Trophoblast cell (in vitro differentiated cells and primary cell): ENCODE results near the gene MIS18BP1.

Experiments
- DNase-seq, 2 donors: peaks; one replicate each; pipeline ENCODE4 v3.0.0-alpha.2; 2016
- H2AFZ ChIP-seq: 2 replicates; pipeline ENCODE4 v1.6.1; 2013; ENCODE audit warnings: low read length, moderate library complexity, mild to moderate bottlenecking; ENCODE audit not compliant: insufficient read depth, poor library complexity
- H2AK5ac ChIP-seq: 2 replicates; pipeline ENCODE4 v1.6.1; 2013; ENCODE audit warnings: mild to moderate bottlenecking, low read length
- H2BK120ac ChIP-seq: 2 replicates; pipeline ENCODE4 v1.6.1; 2013; ENCODE audit warnings: low read length, mild to moderate bottlenecking, moderate library complexity; ENCODE audit not compliant: insufficient read depth, poor library complexity
- H2BK12ac ChIP-seq: 2 replicates; pipeline ENCODE4 v1.6.1; 2013; ENCODE audit warnings: mild to moderate bottlenecking, low read length, moderate library complexity
- H2BK5ac ChIP-seq: 2 replicates; pipeline ENCODE4 v1.6.1; 2013; ENCODE audit warnings: low read length, low read depth, moderate library complexity, mild to moderate bottlenecking; ENCODE audit not compliant: poor library complexity
- H3K14ac ChIP-seq: 2 replicates; pipeline ENCODE4 v1.6.1; 2013; ENCODE audit warnings: mild to moderate bottlenecking, low read length
- H3K18ac ChIP-seq: 2 replicates; pipeline ENCODE4 v1.6.1; 2013; ENCODE audit warnings: mild to moderate bottlenecking, low read length
- H3K23ac ChIP-seq: 2 replicates; pipeline ENCODE4 v1.6.1; 2013; ENCODE audit warnings: low read length
- H3K27ac ChIP-seq: 2 replicates; pipeline ENCODE4 v1.5.1; 2013; ENCODE audit warnings: low read depth, mild to moderate bottlenecking, inconsistent platforms, low read length, moderate library complexity
- H3K27me3 ChIP-seq: 2 replicates; pipeline ENCODE4 v1.6.1; 2013; ENCODE audit warnings: inconsistent platforms, mild to moderate bottlenecking, low read length, moderate library complexity; ENCODE audit not compliant: insufficient read depth
- H3K36me3 ChIP-seq, 2 experiments: 1 replicate in 1 of 2; 2 replicates in 1 of 2; pipeline ENCODE4 v1.6.1; 2013; ENCODE audit warnings: low read length in 2 of 2, mild to moderate bottlenecking in 2 of 2, moderate library complexity in 1 of 2; ENCODE audit not compliant: insufficient read depth in 2 of 2, control insufficient read depth in 1 of 2
- H3K4ac ChIP-seq: 2 replicates; pipeline ENCODE4 v1.6.1; 2013; ENCODE audit warnings: low read depth, mild to moderate bottlenecking, low read length, moderate library complexity
- H3K4me1 ChIP-seq, 2 experiments: 1 replicate in 1 of 2; 2 replicates in 1 of 2; pipeline ENCODE4 v1.6.1; 2013; ENCODE audit warnings: low read length in 2 of 2, mild to moderate bottlenecking in 2 of 2, moderate library complexity in 1 of 2; ENCODE audit not compliant: insufficient read depth in 2 of 2, control insufficient read depth in 1 of 2
- H3K4me2 ChIP-seq: 2 replicates; pipeline ENCODE4 v1.6.1; 2013; ENCODE audit warnings: inconsistent platforms, mild to moderate bottlenecking, low read length, moderate library complexity
- H3K4me3 ChIP-seq: 2 replicates; pipeline ENCODE4 v1.5.1; 2013; ENCODE audit warnings: mild to moderate bottlenecking, low read depth, low read length, inconsistent platforms
- H3K79me1 ChIP-seq: one replicate; pipeline ENCODE4 v1.6.1; 2013; ENCODE audit warnings: low read length
- H3K79me2 ChIP-seq: 2 replicates; pipeline ENCODE4 v1.6.1; 2013; ENCODE audit warnings: low read length, mild to moderate bottlenecking; ENCODE audit not compliant: control insufficient read depth, insufficient read depth, poor library complexity
- H3K9ac ChIP-seq: 2 replicates; pipeline ENCODE4 v1.6.1; 2013; ENCODE audit warnings: mild to moderate bottlenecking, low read length
- H3K9me3 ChIP-seq: 2 replicates; pipeline ENCODE4 v1.6.1; 2013; ENCODE audit warnings: low read depth, mild to moderate bottlenecking, control low read depth, inconsistent platforms, low read length; ENCODE audit not compliant: insufficient read depth
- H4K12ac ChIP-seq: 2 replicates; pipeline ENCODE4 v1.6.1; 2013; ENCODE audit warnings: low read depth, mild to moderate bottlenecking, low read length, moderate library complexity
- H4K8ac ChIP-seq: 2 replicates; pipeline ENCODE4 v1.6.1; 2013; ENCODE audit warnings: low read depth, mild to moderate bottlenecking, low read length, moderate library complexity
- H4K91ac ChIP-seq: one replicate; pipeline ENCODE4 v1.6.1; 2013; ENCODE audit warnings: low read depth, mild to moderate bottlenecking, low read length, moderate library complexity
- WGBS: extraction: QIAGEN DNeasy Blood & Tissue Kit; methylation state at CpG from one replicate; pipeline ENCODE4 v1.1.7; 2013; ENCODE audit warnings: missing lambda C conversion rate; ENCODE audit not compliant: insufficient read length, insufficient coverage; ENCODE audit errors: extremely low coverage; 5-methylcytosine and 5-hydroxymethylcytosine counted together

The MIS18BP1 gene

DNA sequence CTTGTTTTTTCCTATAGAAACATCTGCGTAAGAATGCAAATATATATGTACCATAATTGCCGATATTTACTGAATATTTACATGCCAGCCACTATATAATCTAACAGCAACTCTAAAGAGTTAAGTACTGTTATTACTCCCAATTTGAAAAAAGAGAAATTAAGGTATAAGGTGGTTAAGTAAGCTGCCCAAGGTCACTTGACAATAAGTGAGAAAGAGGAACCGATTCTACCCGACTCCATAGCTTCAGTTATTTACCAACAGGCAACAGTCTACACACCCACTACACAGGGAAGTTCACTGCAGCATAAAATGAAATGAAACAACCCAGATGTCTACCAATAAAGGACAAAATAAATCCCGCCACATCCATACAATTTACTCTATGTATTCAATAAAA lies 1.1 kb downstream of the MIS18BP1 start:
- peaks cover 3% of the 10 kb centered on the region for H3K9me3 ChIP-seq
- H3K18ac ChIP-seq, result no peak overlapping the region
- H3K4ac ChIP-seq, result no peak overlapping the region
- H3K27ac ChIP-seq, result no peak overlapping the region
- no peak overlapping the region for H2BK5ac ChIP-seq
- no peak overlapping the region for H3K9ac ChIP-seq
- no peak overlapping the region for H2BK120ac ChIP-seq
- H4K91ac ChIP-seq, result no peak overlapping the region
- no CpG with 5 or more reads among the region's 5 CpGs for WGBS
- H3K4me1 ChIP-seq, result peaks cover 3 to 10% of the 10 kb centered on the region in 2 experiments
- H2BK12ac ChIP-seq, result no peak overlapping the region
- H3K79me2 ChIP-seq, result peaks cover 13% of the 10 kb centered on the region
- no peak overlapping the region for H4K12ac ChIP-seq
- peak overlapping the region; percentile 63 for H3K4me2 ChIP-seq
- no peak overlapping the region for H4K8ac ChIP-seq
- H2AK5ac ChIP-seq, result no peak overlapping the region
- H3K79me1 ChIP-seq, result peaks cover 8% of the 10 kb centered on the region
- H3K36me3 ChIP-seq, result no peaks in the 10 kb centered on the region
- no peak overlapping the region for H3K23ac ChIP-seq
- H2AFZ ChIP-seq, result no peak overlapping the region
- H3K27me3 ChIP-seq, result no peaks in the 10 kb centered on the region
- DNase-seq, result peak in 1 of 2 donors; percentile 30
- no peak overlapping the region for H3K14ac ChIP-seq
- H3K4me3 ChIP-seq, result no peak overlapping the region

- Histone ChIP-seq H2AK5ac (no peak overlapping the region), H3K79me1 (peaks cover 8% of the 10 kb centered on the region), H3K9ac (no peak overlapping the region), H3K14ac (no peak overlapping the region), H3K4me3 (no peak overlapping the region), H4K12ac (no peak overlapping the region), H3K27ac (peak overlapping the region; percentile 68), H3K4ac (peak overlapping the region; percentile 97), H2BK5ac (no peak overlapping the region), H3K4me1 (peaks cover 3 to 10% of the 10 kb centered on the region in 2 experiments), H3K18ac (no peak overlapping the region), H3K4me2 (peak overlapping the region; percentile 15), H4K8ac (no peak overlapping the region), H4K91ac (no peak overlapping the region), H3K27me3 (no peaks in the 10 kb centered on the region), H2BK12ac (no peak overlapping the region), H2BK120ac (no peak overlapping the region), H3K9me3 (peaks cover 3% of the 10 kb centered on the region), H2AFZ (no peak overlapping the region), H3K36me3 (no peaks in the 10 kb centered on the region), H3K23ac (no peak overlapping the region), H3K79me2 (peaks cover 13% of the 10 kb centered on the region)
- DNase-seq, result peak in 1 of 2 donors; percentile 19
- WGBS, result no CpG with 5 or more reads among the region's 5 CpGs
These were observed 3.0 kb downstream of the MIS18BP1 start for GRCh38 chr14:45249856-45250575.

- no peak overlapping the region for H3K4ac ChIP-seq
- WGBS, result no CpG with 5 or more reads among the region's 1 CpG
- no peak overlapping the region for H2BK5ac ChIP-seq
- H2AFZ ChIP-seq, result no peak overlapping the region
- H3K27me3 ChIP-seq, result no peaks in the 10 kb centered on the region
- no peak overlapping the region for H3K9ac ChIP-seq
- no peaks in the 10 kb centered on the region for H3K9me3 ChIP-seq
- H4K91ac ChIP-seq, result no peak overlapping the region
- H2BK12ac ChIP-seq, result no peak overlapping the region
- H3K27ac ChIP-seq, result no peak overlapping the region
- peaks cover 0 to 4% of the 10 kb centered on the region in 2 experiments for H3K4me1 ChIP-seq
- H3K18ac ChIP-seq, result no peak overlapping the region
- no peak overlapping the region for H2AK5ac ChIP-seq
- H3K79me1 ChIP-seq, result no peaks in the 10 kb centered on the region
- H3K4me3 ChIP-seq, result no peak overlapping the region
- no peak overlapping the region for H4K8ac ChIP-seq
- H3K23ac ChIP-seq, result no peak overlapping the region
- H4K12ac ChIP-seq, result no peak overlapping the region
- H3K14ac ChIP-seq, result no peak overlapping the region
- H3K4me2 ChIP-seq, result no peak overlapping the region
- peaks cover 6% of the 10 kb centered on the region for H3K79me2 ChIP-seq
- H2BK120ac ChIP-seq, result no peak overlapping the region
- peak in 1 of 2 donors; percentile 37 for DNase-seq
- H3K36me3 ChIP-seq, result no peaks in the 10 kb centered on the region
These were observed 5.6 kb downstream of the MIS18BP1 start for GRCh38 chr14:45247427-45247826.

DNA sequence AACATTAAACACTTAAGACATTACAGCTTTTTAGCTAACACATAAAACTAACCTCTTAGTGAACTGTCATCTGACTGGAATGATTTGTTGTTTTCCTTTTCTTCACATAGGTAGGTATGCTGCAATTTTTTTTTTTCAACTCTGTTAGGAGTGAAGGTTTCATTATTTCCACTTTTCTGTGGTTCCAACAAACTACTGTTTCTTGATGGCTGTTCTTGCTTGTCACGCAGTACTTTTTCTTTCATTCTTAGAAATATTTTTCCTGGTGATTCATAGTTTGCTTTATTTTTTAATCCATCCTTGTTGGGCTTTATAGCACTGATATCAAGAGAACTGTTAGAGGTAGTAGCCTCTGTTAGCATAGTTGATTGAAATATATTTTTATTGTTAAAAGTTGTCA lies 6.3 kb downstream of the MIS18BP1 start:
- no peaks in the 10 kb centered on the region for H3K36me3 ChIP-seq
- no peak overlapping the region for H3K4ac ChIP-seq
- no peak overlapping the region for H3K4me2 ChIP-seq
- no peaks in the 10 kb centered on the region for H3K9me3 ChIP-seq
- H2AFZ ChIP-seq, result no peak overlapping the region
- H3K18ac ChIP-seq, result no peak overlapping the region
- no peaks in the 10 kb centered on the region for H3K79me1 ChIP-seq
- no peak overlapping the region for H3K27ac ChIP-seq
- no peak overlapping the region for H2BK12ac ChIP-seq
- no peak overlapping the region for H3K14ac ChIP-seq
- no peak overlapping the region for H4K12ac ChIP-seq
- no peak overlapping the region for H4K8ac ChIP-seq
- peaks cover 0 to 4% of the 10 kb centered on the region in 2 experiments for H3K4me1 ChIP-seq
- WGBS, result no CpG with 5 or more reads among the region's 1 CpG
- no peak overlapping the region for H3K4me3 ChIP-seq
- no peak overlapping the region for H4K91ac ChIP-seq
- peaks cover 5% of the 10 kb centered on the region for H3K79me2 ChIP-seq
- no peak overlapping the region for H2AK5ac ChIP-seq
- DNase-seq, result no peak
- no peak overlapping the region for H2BK120ac ChIP-seq
- no peak overlapping the region for H3K23ac ChIP-seq
- no peak overlapping the region for H3K9ac ChIP-seq
- H2BK5ac ChIP-seq, result no peak overlapping the region
- H3K27me3 ChIP-seq, result no peaks in the 10 kb centered on the region
